ENCODE results near the gene BCAS1.

The BCAS1 gene

GRCh38 chr20:53990768-53991450 is 79.5 kb downstream of the BCAS1 start:
- Histone ChIP-seq H3K9me2 (ENCODE audit: low read depth, low read length) (no peaks in the 10 kb centered on the region), H3F3A (ENCODE audit: insufficient read depth, low read length) (no peaks in the 10 kb centered on the region), H3K4me3 (ENCODE audit: low read depth, low read length, poor library complexity, severe bottlenecking) (no peak overlapping the region), H3K9me3 (ENCODE audit: low read length) (no peaks in the 10 kb centered on the region), H3K27ac (ENCODE audit: low read depth, low read length, poor library complexity, severe bottlenecking) (no peak overlapping the region), H2AFZ (ENCODE audit: low read length) (no peak overlapping the region), H3K27me3 (ENCODE audit: insufficient read depth, low read length) (peaks cover 5% of the 10 kb centered on the region; the same call in 1 of the 2 replicates), H4K20me1 (ENCODE audit: insufficient read depth, low read length) (no peaks in the 10 kb centered on the region), H3K4me1 (ENCODE audit: insufficient read depth, low read length, severe bottlenecking) (no peaks in the 10 kb centered on the region), H3K36me3 (ENCODE audit: insufficient read depth, low read length) (no peaks in the 10 kb centered on the region), H3K4me2 (ENCODE audit: low read length) (no peak overlapping the region), H3K9ac (ENCODE audit: low read length) (no peak overlapping the region), H3K79me2 (ENCODE audit: insufficient read depth, low read length) (no peaks in the 10 kb centered on the region)
- TF ChIP-seq CTCF (IDR thresholded peaks at IDR 0.05; ENCODE audit: low read length): no peak
- no peak for TF ChIP-seq EZH2 (IDR thresholded peaks at IDR 0.05; ENCODE audit: borderline replicate concordance, low read length)

- Histone ChIP-seq H3K4me2 (ENCODE audit: low read length) (no peak overlapping the region), H3K9me3 (ENCODE audit: low read length) (no peaks in the 10 kb centered on the region), H3F3A (ENCODE audit: insufficient read depth, low read length) (no peaks in the 10 kb centered on the region), H3K36me3 (ENCODE audit: insufficient read depth, low read length) (no peaks in the 10 kb centered on the region), H3K9ac (ENCODE audit: low read length) (no peak overlapping the region), H3K9me2 (ENCODE audit: low read depth, low read length) (no peaks in the 10 kb centered on the region), H3K27me3 (ENCODE audit: insufficient read depth, low read length) (peaks cover 5% of the 10 kb centered on the region; the same call in 1 of the 2 replicates), H2AFZ (ENCODE audit: low read length) (no peak overlapping the region), H3K4me3 (ENCODE audit: low read depth, low read length, poor library complexity, severe bottlenecking) (no peak overlapping the region), H3K79me2 (ENCODE audit: insufficient read depth, low read length) (no peaks in the 10 kb centered on the region), H3K27ac (ENCODE audit: low read depth, low read length, poor library complexity, severe bottlenecking) (no peak overlapping the region), H4K20me1 (ENCODE audit: insufficient read depth, low read length) (no peaks in the 10 kb centered on the region), H3K4me1 (ENCODE audit: insufficient read depth, low read length, severe bottlenecking) (no peaks in the 10 kb centered on the region)
- no peak for TF ChIP-seq EZH2 (IDR thresholded peaks at IDR 0.05; ENCODE audit: borderline replicate concordance, low read length)
- TF ChIP-seq CTCF (IDR thresholded peaks at IDR 0.05; ENCODE audit: low read length): no peak
These were observed 80.4 kb downstream of the BCAS1 start for GRCh38 chr20:53990003-53990402.

- H3K4me2 ChIP-seq (ENCODE audit: low read length): no peak overlapping the region
- H3K9me2 ChIP-seq (ENCODE audit: low read depth, low read length): no peaks in the 10 kb centered on the region
- H3K4me1 ChIP-seq (ENCODE audit: insufficient read depth, low read length, severe bottlenecking): no peaks in the 10 kb centered on the region
- H3K9me3 ChIP-seq (ENCODE audit: low read length): no peaks in the 10 kb centered on the region
- H4K20me1 ChIP-seq (ENCODE audit: insufficient read depth, low read length): no peaks in the 10 kb centered on the region
- TF ChIP-seq EZH2 (IDR thresholded peaks at IDR 0.05; ENCODE audit: borderline replicate concordance, low read length): no peak
- TF ChIP-seq CTCF (IDR thresholded peaks at IDR 0.05; ENCODE audit: low read length): no peak
- H3F3A ChIP-seq (ENCODE audit: insufficient read depth, low read length): no peaks in the 10 kb centered on the region
- H3K4me3 ChIP-seq (ENCODE audit: low read depth, low read length, poor library complexity, severe bottlenecking): no peak overlapping the region
- no peaks in the 10 kb centered on the region for H3K36me3 ChIP-seq (ENCODE audit: insufficient read depth, low read length)
- no peak overlapping the region for H3K27ac ChIP-seq (ENCODE audit: low read depth, low read length, poor library complexity, severe bottlenecking)
- H2AFZ ChIP-seq (ENCODE audit: low read length): no peak overlapping the region
- peaks cover 5% of the 10 kb centered on the region; the same call in 1 of the 2 replicates for H3K27me3 ChIP-seq (ENCODE audit: insufficient read depth, low read length)
- no peak overlapping the region for H3K9ac ChIP-seq (ENCODE audit: low read length)
- no peaks in the 10 kb centered on the region for H3K79me2 ChIP-seq (ENCODE audit: insufficient read depth, low read length)
These were observed 81.0 kb downstream of the BCAS1 start for GRCh38 chr20:53989401-53989800.
